A673 (cell line): Measurements from ENCODE around the gene SPTBN2. TPM values are rescaled to one million over a fixed set of nuclear protein-coding genes. Genes with fewer than 3 reads are reported as not detected.

ENCODE experiments used
- BruUV-seq: library from RNA; stranded (reverse); fragments of 400-500 nt; replicated peaks from 2 replicates; lab custom pipeline; 2021; lab: Mats Ljungman, UMichigan
- CTCF ChIA-PET: fragments of 300-600 bp; sonication (Branson Sonifier 250); formaldehyde crosslinking; loops from one replicate; lab custom pipeline; 2022; ENCODE audit warnings: antibody characterized with exemption; lab: Charles Lee
- POLR2A ChIA-PET: fragments of 300-600 bp; sonication (Branson Sonifier 250); formaldehyde crosslinking; loops from one replicate; lab custom pipeline; 2022; ENCODE audit warnings: antibody characterized with exemption; ENCODE audit not compliant: low non-redundant PET; lab: Charles Lee
- DNase-seq: peaks from one replicate; pipeline ENCODE4 v3.0.0-alpha.2; 2015; ENCODE audit warnings: low spot score
- H3K27ac ChIP-seq: fragments of 200-600 bp; sonication (generic); 2 replicates; pipeline ENCODE4 v1.5.1; 2016; ENCODE audit warnings: mixed run types, low read depth, mild to moderate bottlenecking, mixed read lengths, antibody characterized with exemption, low read length; ENCODE audit not compliant: poor library complexity, severe bottlenecking
- H3K27me3 ChIP-seq: fragments of 200-600 bp; sonication (generic); replicated peaks from 2 replicates; pipeline ENCODE4 v1.6.1; 2017; ENCODE audit warnings: mixed run types, low read depth, mild to moderate bottlenecking, mixed read lengths, antibody characterized with exemption, low read length; ENCODE audit not compliant: insufficient read depth, poor library complexity
- H3K36me3 ChIP-seq: fragments of 200-600 bp; sonication (generic); 2 replicates; pipeline ENCODE4 v1.6.1; 2016; ENCODE audit warnings: mixed run types, mild to moderate bottlenecking, mixed read lengths, antibody characterized with exemption, low read length; ENCODE audit not compliant: insufficient read depth, poor library complexity, severe bottlenecking
- H3K4me1 ChIP-seq: fragments of 200-600 bp; sonication (generic); 2 replicates; pipeline ENCODE4 v1.6.1; 2017; ENCODE audit warnings: mixed run types, mild to moderate bottlenecking, mixed read lengths, antibody characterized with exemption, low read length; ENCODE audit not compliant: insufficient read depth, poor library complexity, severe bottlenecking
- H3K4me3 ChIP-seq: fragments of 200-600 bp; sonication (generic); 2 replicates; pipeline ENCODE4 v1.5.1; 2016; ENCODE audit warnings: low read depth, mixed run types, mild to moderate bottlenecking, mixed read lengths, low read length; ENCODE audit not compliant: poor library complexity, severe bottlenecking
- H3K9me3 ChIP-seq: fragments of 200-600 bp; sonication (generic); 2 replicates; pipeline ENCODE4 v1.6.1; 2016; ENCODE audit warnings: mixed run types, low read depth, mild to moderate bottlenecking, mixed read lengths, antibody characterized with exemption, low read length; ENCODE audit not compliant: poor library complexity, severe bottlenecking
- EZH2 ChIP-seq: fragments of 200-600 bp; sonication (generic); IDR thresholded peaks from 2 replicates; pipeline ENCODE4 v1.6.1; 2017; ENCODE audit warnings: borderline replicate concordance, low read depth, mild to moderate bottlenecking, mixed read lengths, antibody characterized with exemption, low read length; ENCODE audit not compliant: poor library complexity, severe bottlenecking
- intact Hi-C: fragments of 100-400 bp; cut with micrococcal nuclease; formaldehyde crosslinking; loops from one replicate; pipeline ENCODE4 v1.10.0; 2022; ENCODE audit not compliant: unreplicated experiment
- total RNA-seq: library from RNA; stranded (reverse); gene quantifications from 2 replicates; pipeline ENCODE4 v1.2.3, GENCODE V29; 2021
- TF ChIP-seq, protein P1 (sequence below): fragments of 300-800, 200-600 bp; sonication (generic); conservative IDR thresholded peaks from 2 replicates; pipeline ENCODE4 v1.5.1; 2017; ENCODE audit warnings: low read depth, mild to moderate bottlenecking, antibody characterized with exemption, low read length, moderate library complexity, mixed read lengths

The SPTBN2 gene
- total RNA-seq, 1 experiment from 2014 or later, result 21.1 TPM

DNA sequence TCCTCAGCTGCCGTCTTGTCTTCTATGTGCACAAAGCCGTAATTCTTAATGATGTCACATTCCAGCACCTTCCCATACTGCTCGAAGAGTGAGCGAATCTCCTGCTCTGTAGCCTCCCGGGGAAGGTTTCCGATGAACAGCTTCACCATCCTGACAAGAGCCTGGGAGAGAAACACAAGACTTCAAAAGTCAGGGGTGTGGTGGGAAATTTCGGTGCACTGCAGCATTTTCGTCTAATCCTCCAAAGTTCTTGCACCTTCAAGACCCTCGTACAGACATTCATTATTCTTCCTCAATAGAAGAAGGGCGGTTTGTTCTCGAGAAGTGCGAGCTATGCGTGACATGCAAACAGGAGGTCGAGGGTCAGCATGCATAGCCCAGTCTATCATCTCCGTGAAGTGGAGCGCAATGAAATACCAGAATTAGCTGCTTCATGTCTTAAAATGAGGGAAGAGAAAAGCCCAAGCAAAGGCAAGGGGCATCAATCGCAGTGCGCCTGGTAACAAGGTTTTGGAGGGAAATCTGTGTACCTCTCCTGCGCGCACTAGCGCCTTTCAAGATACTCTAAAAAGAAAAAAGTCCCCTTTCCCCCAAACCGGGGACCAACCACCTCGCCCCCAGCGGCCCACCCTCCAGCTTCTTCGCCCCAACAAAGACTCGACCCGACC lies 52.0 kb downstream of the SPTBN2 start:
- no peak for DNase-seq
- TF ChIP-seq, protein P1, sequence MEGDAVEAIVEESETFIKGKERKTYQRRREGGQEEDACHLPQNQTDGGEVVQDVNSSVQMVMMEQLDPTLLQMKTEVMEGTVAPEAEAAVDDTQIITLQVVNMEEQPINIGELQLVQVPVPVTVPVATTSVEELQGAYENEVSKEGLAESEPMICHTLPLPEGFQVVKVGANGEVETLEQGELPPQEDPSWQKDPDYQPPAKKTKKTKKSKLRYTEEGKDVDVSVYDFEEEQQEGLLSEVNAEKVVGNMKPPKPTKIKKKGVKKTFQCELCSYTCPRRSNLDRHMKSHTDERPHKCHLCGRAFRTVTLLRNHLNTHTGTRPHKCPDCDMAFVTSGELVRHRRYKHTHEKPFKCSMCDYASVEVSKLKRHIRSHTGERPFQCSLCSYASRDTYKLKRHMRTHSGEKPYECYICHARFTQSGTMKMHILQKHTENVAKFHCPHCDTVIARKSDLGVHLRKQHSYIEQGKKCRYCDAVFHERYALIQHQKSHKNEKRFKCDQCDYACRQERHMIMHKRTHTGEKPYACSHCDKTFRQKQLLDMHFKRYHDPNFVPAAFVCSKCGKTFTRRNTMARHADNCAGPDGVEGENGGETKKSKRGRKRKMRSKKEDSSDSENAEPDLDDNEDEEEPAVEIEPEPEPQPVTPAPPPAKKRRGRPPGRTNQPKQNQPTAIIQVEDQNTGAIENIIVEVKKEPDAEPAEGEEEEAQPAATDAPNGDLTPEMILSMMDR, result no peak
- no peak for TF ChIP-seq EZH2
- H3K27ac ChIP-seq, result peak overlapping the region; percentile 94
- no TSS peak for BruUV-seq
- CTCF ChIA-PET, result interaction anchor here (0.7 to 2.2 kb wide), 2 partner anchors 9 to 259 kb away, joined by 4 to 8 read pairs; no protein-coding TSS in a partner anchor
- POLR2A ChIA-PET, result interaction anchor here (0.6 to 1.0 kb wide), 2 partner anchors 39 to 818 kb away, joined by 3 to 4 read pairs; partner anchors contain the start of gene RBM4
- H3K27me3 ChIP-seq, result no peaks in the 10 kb centered on the region
- no peaks in the 10 kb centered on the region for H3K9me3 ChIP-seq
- intact Hi-C loops, result no loop called here
- H3K4me1 ChIP-seq, result peaks cover 11% of the 10 kb centered on the region
- peaks cover 14% of the 10 kb centered on the region for H3K36me3 ChIP-seq
- peak overlapping the region; percentile 61 for H3K4me3 ChIP-seq

DNA sequence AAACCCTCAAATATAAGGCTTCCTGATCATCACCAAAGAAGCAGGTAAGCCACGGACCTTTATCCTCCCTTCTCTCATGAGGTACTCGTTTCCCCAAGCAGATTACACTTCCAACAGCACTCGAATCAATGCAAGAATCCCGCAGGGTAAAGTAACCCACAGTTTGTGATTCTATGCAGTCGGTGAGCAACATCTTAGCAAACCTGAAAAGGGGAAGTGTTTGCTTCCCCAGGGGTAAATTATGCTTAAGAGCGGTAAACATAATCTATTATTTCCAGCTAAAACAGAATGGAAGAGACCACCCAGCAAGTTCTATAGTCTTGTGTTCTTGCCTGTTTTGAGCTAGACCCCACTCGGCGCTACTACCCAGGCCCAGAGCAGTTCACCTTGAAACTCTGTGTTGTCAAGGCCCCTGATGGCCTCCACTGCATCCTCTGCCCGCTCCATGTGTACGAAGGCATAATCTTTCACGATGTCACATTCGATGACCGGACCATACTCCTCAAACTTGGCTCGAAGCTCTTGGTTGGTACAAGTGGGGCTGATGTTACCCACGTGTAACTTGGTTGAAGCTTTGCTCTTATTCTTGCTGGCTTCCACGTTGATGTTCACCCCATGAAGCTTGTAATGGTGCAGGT lies 52.6 kb downstream of the SPTBN2 start:
- H3K27ac ChIP-seq, result peak overlapping the region; percentile 12
- TF ChIP-seq, protein P1, result no peak
- H3K36me3 ChIP-seq, result peaks cover 15% of the 10 kb centered on the region
- H3K27me3 ChIP-seq, result no peaks in the 10 kb centered on the region
- DNase-seq, result no peak
- TSS peak; percentile 40 for BruUV-seq
- intact Hi-C loops, result no loop called here
- POLR2A ChIA-PET, result interaction anchor here (0.6 kb wide), 1 partner anchor 817 kb away, joined by 3 read pairs; no protein-coding TSS in a partner anchor
- peak overlapping the region; percentile 61 for H3K4me3 ChIP-seq
- peaks cover 11% of the 10 kb centered on the region for H3K4me1 ChIP-seq
- H3K9me3 ChIP-seq, result no peaks in the 10 kb centered on the region
- CTCF ChIA-PET, result no interaction called here

DNA sequence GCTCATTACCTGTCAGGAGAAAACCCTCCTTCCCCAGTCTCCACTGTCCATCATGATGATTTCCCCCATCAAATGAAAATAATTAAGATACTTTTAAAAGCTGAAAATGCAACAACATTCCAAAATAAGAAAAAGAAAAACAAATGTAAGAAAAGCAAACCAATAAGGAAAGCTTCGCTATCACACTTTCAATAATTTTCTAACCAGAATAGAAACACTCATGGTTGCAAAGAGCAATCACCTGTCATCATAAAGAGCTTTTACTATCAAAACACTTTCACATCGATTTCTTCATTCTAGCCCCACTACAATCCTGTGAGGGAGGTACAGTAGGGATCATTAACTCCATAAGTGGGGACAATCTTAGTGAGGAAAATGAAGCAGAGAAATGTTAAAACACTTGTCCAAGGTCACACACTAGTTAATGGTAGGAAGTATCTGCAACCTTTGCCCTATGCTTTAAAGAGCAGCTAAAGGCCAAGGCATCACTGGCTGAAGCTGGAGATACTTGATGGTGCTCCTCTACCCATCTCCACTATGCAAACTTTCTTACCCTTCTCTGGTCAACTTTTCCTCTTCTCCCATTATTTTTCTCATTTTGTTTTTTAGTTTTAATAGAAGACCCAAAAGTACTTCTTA lies 53.9 kb downstream of the SPTBN2 start:
- Histone ChIP-seq H3K9me3 (no peaks in the 10 kb centered on the region), H3K4me1 (peaks cover 11% of the 10 kb centered on the region), H3K27ac (no peak overlapping the region), H3K4me3 (no peak overlapping the region), H3K27me3 (no peaks in the 10 kb centered on the region), H3K36me3 (peaks cover 28% of the 10 kb centered on the region)
- DNase-seq, result no peak
- TF ChIP-seq EZH2, result no peak
- TF ChIP-seq, protein P1, result no peak
- intact Hi-C loops, result no loop called here
- POLR2A ChIA-PET, result interaction anchor here (0.5 to 0.7 kb wide), 2 partner anchors 38 to 177 kb away, joined by 3 to 5 read pairs; no protein-coding TSS in a partner anchor
- no TSS peak for BruUV-seq
- CTCF ChIA-PET, result no interaction called here
